ENCODE measurements around the gene PAQR5. TPM values are rescaled to one million over a fixed set of nuclear protein-coding genes. Genes with fewer than 3 reads are reported as not detected.

Gene PAQR5
- total RNA-seq, 2 experiments from 2014 or later = 0.14 TPM; not detected in 1

DNA sequence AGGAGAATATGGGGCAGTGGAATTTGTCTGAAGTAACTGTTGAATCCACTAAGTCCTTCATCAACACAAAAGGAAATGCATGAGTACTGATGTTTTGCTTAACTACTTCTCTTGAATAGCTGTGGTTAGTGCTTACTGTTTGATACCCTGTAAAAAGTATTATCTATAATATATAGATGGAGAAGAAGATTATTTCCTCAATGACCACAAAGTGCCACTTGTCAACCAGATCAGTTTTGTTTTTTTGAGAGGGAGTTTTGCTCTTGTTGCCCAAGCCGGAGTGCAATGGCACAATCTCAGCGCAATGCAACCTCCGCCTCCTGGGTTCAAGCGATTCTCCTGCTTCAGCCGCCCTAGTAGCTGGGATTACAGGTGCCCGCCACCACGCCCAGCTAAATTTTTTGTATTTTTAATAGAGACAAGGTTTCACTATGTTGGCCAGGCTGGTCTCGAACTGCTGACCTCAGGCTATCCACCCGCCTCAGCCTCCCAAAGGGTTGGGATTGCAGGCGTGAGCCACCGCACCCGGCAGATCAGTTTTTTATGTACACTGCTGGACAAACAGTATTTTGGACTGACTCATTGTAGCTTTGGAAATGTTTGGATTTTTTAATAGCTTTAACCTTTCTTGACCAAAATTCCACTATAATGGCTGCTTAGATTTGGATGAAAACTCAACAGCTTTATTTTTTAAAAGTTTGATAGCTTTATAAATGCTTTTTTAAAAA lies 152.4 kb downstream of the PAQR5 start:
- Mint-ChIP-seq H3K27ac (peak overlapping the region; percentile 99), H3K4me1 (ENCODE audit: low read depth) (peaks cover 21% of the 10 kb centered on the region), H3K4me3 (peak overlapping the region; percentile 99), H3K36me3 (ENCODE audit: low read depth) (peaks cover 56% of the 10 kb centered on the region), H3K27me3 (no peaks in the 10 kb centered on the region), H3K9me3 (no peaks in the 10 kb centered on the region)
- intact Hi-C loops (cut with micrococcal nuclease) = no loop called here
- ChIA-PET CTCF (interaction anchor here (0.6 to 4.2 kb wide), 7 partner anchors 11 to 304 kb away, joined by 3 to 40 read pairs (median 3); no protein-coding TSS in a partner anchor), POLR2A (interaction anchor here (1.1 to 7.2 kb wide), 9 partner anchors 8 to 646 kb away, joined by 3 to 225 read pairs (median 16); partner anchors contain the start of genes KIF23 and TLE3)
- no peak for TF ChIP-seq CTCF (IDR thresholded peaks at IDR 0.05)
- ATAC-seq (no peak), DNase-seq (no peak)

DNA sequence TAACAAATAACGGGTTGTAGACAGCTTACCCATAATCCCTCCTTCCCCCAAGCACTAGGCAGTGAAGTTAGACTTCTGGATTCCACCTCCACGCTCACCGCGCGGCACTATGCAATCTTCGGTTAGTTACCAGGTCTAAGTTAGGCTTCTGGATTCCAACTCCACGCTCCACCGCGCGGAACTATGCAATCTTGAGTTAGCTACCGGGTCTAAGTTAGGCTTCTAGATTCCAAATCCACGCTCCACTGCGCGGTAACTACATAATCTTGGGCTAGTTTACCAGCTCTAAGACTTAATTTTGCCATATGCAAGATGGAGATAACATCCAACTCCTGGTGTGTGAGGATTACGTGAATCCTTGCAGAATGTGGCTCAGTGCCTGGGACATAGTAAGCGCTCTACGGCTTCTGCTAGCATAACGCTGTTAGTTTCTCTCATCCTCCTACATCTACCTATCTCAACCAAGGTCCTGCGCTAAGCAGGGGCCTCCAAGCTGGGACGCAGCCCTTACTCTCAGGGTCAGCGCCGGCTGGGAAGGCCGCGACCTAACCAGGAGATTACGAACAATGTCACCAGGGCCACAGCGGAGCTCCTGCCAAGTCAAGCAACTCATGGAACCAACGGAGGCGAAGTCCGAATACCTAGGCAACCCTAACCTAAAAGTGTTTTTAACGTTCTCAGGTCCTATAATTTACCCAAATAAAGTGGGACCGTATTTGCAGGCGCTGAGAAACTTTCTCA lies 153.4 kb downstream of the PAQR5 start:
- Mint-ChIP-seq H3K4me3 (peak overlapping the region; percentile 99), H3K9me3 (no peaks in the 10 kb centered on the region), H3K4me1 (ENCODE audit: low read depth) (peaks cover 24% of the 10 kb centered on the region), H3K27ac (peak overlapping the region; percentile 99), H3K36me3 (ENCODE audit: low read depth) (peaks cover 52% of the 10 kb centered on the region), H3K27me3 (no peaks in the 10 kb centered on the region)
- intact Hi-C loops (cut with micrococcal nuclease) = no loop called here
- CTCF ChIA-PET = interaction anchor here (0.6 to 4.2 kb wide), 10 partner anchors 11 to 51 kb away, joined by 3 to 40 read pairs (median 4); no protein-coding TSS in a partner anchor
- no peak for TF ChIP-seq CTCF (IDR thresholded peaks at IDR 0.05)
- DNase-seq (peak; percentile 48), ATAC-seq (peak; percentile 46)
- POLR2A ChIA-PET = interaction anchor here (0.8 to 7.2 kb wide), 21 partner anchors 9 to 1040 kb away, joined by 3 to 225 read pairs (median 5); partner anchors contain the start of genes GLCE, KIF23 and TLE3

GRCh38 chr15:69452692-69453521 lies 154.2 kb downstream of the PAQR5 start, which contains the start of gene RPLP1:
TSS of gene RPLP1 (plus strand) at chr15:69452818. CDS start at chr15:69452949, 131 bp downstream.
- peak; percentile 97 for DNase-seq
- TF ChIP-seq CTCF (IDR thresholded peaks at IDR 0.05) = no peak
- H3K27ac Mint-ChIP-seq = peak within 1 kb of the TSS; percentile 99
- peak; percentile 95 for ATAC-seq
- no peaks in the 10 kb centered on the region for H3K9me3 Mint-ChIP-seq
- H3K27me3 Mint-ChIP-seq = no peaks in the 10 kb centered on the region
- intact Hi-C loops (cut with micrococcal nuclease) = no loop called here
- ChIA-PET CTCF (interaction anchor here (0.7 to 4.2 kb wide), 10 partner anchors 10 to 52 kb away, joined by 3 to 40 read pairs (median 4); partner anchors contain the start of gene KIF23), POLR2A (interaction anchor here (0.6 to 7.2 kb wide), 26 partner anchors 10 to 1103 kb away, joined by 3 to 225 read pairs (median 5); partner anchors contain the start of genes GLCE, KIF23 and TLE3)
- peaks cover 24% of the 10 kb centered on the region for H3K4me1 Mint-ChIP-seq (ENCODE audit: low read depth)
- peak within 1 kb of the TSS; percentile 99 for H3K4me3 Mint-ChIP-seq
- H3K36me3 Mint-ChIP-seq (ENCODE audit: low read depth) = peaks cover 47% of the 10 kb centered on the region

GRCh38 chr15:69454953-69455352 lies 156.2 kb downstream of the PAQR5 start:
- ChIA-PET CTCF (interaction anchor here (1.9 to 4.2 kb wide), 3 partner anchors 8 to 24 kb away, joined by 7 to 40 read pairs (median 8); no protein-coding TSS in a partner anchor), POLR2A (interaction anchor here (0.6 to 7.2 kb wide), 3 partner anchors 10 to 1080 kb away, joined by 3 to 225 read pairs (median 37); partner anchors contain the start of gene TLE3)
- Mint-ChIP-seq H3K4me1 (ENCODE audit: low read depth) (peaks cover 26% of the 10 kb centered on the region), H3K27ac (peak overlapping the region; percentile 71), H3K9me3 (no peaks in the 10 kb centered on the region), H3K36me3 (ENCODE audit: low read depth) (peaks cover 47% of the 10 kb centered on the region), H3K27me3 (no peaks in the 10 kb centered on the region), H3K4me3 (peak overlapping the region; percentile 99)
- intact Hi-C loops (cut with micrococcal nuclease) = no loop called here
- no peak for ATAC-seq
- no peak for DNase-seq
- no peak for TF ChIP-seq CTCF (IDR thresholded peaks at IDR 0.05)

Measured in activated CD8-positive, alpha-beta T cell treated with anti-CD3 and anti-CD28 coated beads for 36 hours (primary cell).